Activated CD4-positive, alpha-beta T cell treated with anti-CD3 and anti-CD28 coated beads, Interleukin-2, amount 50 U/mL, for 48 hours (primary cell): ENCODE results near the gene TTLL11.
"Not testable (repeated sequence)": the region's sequence is repeated elsewhere in the genome, so short reads cannot be mapped to it uniquely, and the experiment has no call there.

Source experiments
- DNase-seq, 2 experiments: peaks; one replicate each; pipeline ENCODE4 v3.0.0-alpha.2; 2020

TTLL11 gene

DNA sequence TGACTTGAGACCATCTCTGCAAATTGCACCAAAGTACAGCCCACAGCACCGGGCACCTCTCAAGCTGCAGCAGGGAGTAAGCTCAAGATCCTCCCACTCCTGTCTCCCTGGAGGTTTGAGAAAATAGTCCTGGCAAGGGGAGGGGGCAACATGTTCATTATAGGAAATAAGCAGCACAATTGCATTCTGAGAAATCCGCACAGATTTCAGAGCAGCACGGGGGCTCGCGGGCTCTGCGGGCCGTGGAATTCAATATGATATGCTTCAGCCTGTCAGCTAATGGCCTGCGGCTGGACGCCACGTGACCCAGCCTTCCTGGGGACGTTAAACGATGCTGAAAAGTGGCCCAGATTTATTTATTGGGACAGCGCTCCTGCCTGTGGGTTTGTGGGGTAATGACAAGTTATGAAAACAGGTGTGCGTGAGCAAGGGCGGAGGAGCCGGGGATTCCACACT is 285.3 kb downstream of the TTLL11 start:
- no peak for DNase-seq

DNA sequence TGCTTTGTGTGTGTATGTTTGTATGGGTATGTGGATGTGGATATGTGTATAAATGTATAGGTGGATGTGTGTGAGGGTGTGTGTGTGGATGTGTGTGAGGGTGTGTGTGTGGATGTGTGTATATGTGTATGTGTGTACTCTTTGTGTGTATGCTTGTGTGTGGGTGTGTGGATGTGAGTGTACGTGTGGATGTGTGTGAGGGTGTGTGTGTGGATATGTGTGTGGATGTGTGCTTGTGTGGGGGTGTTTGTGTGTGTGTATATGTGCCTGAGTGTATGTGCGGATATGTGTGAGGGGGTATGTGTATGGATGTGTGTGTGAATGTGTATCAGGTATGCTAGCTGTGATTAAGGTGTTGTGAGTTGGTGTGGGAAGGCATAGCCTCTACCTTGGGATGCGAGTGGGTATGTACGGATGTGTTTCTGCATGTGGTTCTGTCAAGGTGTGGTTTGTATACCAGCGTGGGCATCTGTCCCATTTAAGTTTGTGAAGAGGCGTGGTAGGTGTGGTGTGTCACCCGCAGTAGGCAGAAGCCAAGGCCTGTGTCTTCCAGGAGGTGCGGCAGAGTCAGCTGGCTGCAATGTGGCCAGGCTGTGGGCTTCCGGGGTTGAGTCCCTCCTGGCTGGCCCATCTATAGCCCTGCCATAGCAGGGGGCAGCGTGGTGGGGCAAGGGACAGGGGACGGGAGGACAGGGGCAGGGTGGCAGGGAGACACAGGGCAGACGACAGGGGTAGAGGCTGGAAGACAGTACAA is 285.9 kb downstream of the TTLL11 start:
- no peak for DNase-seq

DNA sequence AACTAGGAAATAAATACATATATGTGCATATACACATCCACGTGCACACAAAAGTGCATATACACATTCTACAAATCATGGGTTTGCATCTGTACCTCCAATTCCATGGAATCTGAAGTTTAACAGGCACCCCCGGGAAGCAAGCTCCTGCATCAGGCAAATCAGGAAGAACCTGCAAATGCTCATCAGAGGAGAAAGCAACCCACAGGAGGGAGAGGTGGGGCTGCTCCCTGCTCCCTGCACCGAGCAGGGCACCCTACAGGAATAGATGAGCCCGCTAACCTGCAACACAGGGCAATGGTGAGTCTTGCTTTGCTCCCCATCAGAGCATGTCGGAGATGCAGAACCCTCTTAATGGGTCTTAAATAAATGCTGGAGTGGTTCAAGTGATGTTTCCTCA is 290.4 kb downstream of the TTLL11 start:
- no peak for DNase-seq

GRCh38 chr9:121801579-121801978 is 291.5 kb downstream of the TTLL11 start:
- no peak for DNase-seq

DNA sequence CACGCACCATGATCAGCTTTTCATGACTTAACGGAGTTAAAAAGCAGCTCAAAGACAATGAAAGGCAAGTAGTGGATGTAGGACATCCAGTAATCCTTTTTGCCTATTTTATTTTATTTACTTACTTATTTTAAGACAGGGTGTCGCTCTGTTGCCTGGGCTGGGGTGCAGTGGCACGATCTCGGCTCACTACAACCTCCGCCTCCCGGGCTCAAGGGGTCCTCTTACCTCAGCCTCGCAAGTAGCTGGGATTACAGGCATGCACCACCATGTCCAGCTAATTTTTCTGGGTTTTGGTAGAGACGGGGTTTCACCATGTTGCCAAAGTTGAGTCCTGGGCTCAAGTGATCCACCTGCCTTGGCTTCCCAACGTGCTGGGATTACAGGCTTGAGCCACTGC is 292.7 kb downstream of the TTLL11 start:
- no peak for DNase-seq

GRCh38 chr9:121798941-121799340 is 294.2 kb downstream of the TTLL11 start:
- no peak for DNase-seq

DNA sequence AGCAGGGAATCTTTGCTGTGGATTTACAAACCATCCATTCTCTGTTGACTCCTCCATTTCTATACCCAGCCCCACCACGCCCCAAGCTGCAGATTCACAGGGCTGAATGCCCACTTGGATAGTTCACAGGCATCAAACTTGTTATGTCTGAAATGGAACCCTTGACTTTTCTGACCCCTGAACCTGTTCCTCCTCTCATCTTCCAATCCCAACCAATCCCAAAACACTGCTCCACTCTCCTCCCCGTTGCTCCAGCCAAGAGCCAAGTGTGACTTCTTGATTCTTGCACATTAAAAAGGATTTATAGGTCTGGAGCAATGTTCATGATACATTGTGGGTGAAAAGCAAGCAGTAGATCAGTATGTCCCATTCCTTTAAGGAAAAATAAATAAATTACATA is 296.0 kb downstream of the TTLL11 start:
- DNase-seq: no peak

- DNase-seq: not testable (repeated sequence)
Observed at GRCh38 chr9:121794334-121794733, 298.8 kb downstream of the TTLL11 start.

- not testable (repeated sequence) for DNase-seq
Observed at GRCh38 chr9:121792476-121792875, 300.6 kb downstream of the TTLL11 start.

DNA sequence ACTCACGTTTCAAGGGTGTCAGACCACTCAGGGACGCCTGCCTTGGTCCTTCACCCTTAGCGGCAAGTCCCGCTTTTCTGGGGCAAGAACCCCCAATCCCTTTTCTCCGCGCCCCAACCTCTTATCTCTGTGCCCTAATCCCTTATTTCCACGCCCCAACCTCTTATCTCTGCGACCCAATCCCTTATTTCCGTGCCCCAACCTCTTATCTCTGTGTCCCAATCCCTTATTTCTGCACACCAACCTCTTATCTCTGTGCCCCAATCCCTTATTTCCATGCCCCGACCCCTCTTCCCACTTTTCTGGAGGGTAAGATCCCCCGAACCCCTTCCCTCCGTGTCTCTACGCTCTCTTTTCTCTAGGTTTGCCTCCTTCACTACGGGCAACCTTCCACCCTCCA is 302.3 kb downstream of the TTLL11 start:
- DNase-seq: no peak

DNA sequence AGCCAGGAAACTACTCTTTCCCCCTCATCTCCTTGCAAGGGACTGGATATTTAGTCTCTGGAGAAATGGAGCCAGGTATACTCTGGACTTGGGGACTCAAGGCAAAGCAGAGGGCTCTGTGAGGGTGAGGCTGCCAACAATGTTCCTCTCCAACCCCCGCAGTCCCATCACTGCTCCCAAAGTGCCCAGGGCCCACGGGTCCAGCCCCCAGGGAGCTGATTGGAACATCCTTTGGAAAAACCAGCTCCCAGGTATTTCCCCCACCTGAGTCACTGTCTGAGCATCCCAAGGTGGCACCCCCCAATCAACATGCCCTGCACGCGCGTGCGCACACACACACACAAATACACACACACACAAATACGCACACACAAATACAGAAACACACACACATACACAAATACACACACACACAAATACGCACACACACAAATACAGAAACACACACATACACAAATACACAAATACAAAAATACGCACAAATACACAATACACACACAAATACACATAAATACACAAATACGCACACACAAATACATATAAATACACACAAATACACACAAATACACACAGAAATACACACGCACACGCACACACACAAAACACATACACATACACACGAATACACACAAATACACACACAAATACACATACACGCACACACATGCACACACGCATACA is 304.3 kb downstream of the TTLL11 start:
- no peak for DNase-seq

DNA sequence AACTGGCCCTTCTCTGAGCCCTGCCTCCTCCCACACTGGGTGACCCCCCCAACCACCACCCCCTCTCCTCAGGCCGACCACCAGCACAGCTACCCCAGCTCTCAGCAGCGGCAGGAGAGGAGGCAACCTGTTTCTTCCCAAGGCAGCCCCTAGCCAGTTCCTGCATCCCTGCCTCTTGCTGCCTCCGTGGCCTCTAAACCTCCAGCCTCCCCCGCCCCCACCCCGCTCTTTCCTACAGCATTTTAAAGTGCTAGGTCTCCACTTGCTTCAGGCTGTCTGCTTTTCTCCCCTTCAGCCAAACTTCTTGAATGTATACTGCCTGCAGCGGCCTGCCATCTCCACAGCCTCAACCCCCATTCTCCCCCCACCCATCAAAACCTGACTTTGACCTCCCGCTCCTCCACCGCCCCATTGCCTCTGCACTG is 306.1 kb downstream of the TTLL11 start:
- no peak for DNase-seq

GRCh38 chr9:121786543-121786948 is 306.6 kb downstream of the TTLL11 start:
- no peak for DNase-seq

DNA sequence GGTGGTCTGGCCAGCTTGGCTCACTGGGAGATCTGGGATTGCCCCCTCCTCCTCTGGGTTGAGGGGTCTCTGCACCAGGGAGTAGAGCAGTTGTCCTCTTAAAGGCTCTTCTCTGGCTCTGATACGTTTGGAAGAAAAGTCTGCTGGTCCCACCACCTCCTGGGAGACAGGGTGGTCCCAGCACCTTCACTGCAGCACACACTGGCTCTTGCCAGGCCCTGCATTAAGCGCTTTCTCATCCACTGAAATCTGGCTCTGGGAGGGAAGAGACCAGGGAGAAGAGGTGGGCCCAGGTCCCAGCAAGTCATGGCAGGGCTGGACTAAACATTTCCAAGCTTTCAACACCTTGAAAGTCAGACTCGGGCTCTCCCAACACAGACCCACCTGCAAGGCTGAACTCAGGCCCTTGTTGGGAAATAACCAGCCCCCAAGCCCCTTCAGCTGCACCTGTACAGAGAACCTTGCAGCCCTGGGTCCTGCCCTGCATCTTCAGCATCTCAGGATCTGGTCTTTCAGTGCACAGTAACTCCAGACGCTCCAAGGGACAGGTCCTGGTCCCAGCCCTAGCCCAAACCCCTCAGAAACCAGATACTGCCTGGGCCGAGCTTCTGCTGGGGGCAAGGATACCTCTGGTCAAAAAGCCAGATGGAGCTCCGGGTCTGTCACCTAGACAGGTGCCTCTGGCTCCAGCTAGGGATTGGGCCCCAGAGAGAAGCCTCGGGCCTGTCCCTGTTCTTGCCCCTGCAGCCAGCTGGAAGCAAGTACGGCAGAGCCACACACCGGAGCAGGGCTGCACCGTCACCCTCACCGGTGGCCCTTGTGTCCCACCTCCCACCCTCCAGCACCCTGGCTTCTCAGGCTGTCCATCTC is 307.2 kb downstream of the TTLL11 start:
- no peak for DNase-seq

GRCh38 chr9:121784731-121785411 is 308.2 kb downstream of the TTLL11 start:
- DNase-seq: no peak

GRCh38 chr9:121783521-121784507 is 309.3 kb downstream of the TTLL11 start:
- DNase-seq: no peak

- no peak for DNase-seq
Observed at GRCh38 chr9:121783111-121783510, 310.0 kb downstream of the TTLL11 start.

- no peak for DNase-seq
Observed at GRCh38 chr9:121782514-121783110, 310.5 kb downstream of the TTLL11 start.

DNA sequence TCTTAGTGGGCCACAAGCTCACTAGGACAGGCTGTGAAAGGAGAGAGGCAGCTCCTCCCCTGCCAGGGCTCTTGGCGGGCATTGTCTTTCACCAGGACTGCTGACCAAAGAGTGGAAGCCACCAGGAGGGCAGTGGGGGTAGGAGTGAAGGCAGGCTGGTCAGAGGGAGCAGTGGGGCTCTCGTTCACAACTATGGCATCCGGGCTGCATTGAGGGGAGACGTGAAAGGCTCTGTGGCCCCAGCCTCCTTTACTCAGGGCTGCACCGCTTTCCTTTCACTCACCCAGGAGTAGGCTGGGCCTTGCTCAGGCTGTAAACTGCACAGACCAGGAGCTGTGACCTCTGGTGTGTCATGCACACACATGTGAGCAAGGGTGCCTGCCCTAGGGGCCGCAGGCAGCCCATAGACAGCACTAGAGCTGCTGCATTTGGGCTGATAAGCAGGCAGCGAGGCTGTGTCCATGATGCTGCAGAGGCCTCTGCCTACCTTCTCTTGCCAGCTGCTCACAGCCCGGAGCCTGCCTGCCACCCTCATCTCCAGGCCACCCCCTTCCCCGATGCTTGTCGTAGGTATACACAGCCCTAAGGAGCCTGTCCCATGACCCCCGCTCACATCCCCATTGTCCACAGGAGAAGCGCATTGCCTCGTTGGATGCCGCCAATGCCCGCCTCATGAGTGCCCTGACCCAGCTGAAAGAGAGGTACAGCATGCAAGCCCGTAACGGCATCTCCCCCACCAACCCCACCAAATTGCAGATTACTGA is 311.2 kb downstream of the TTLL11 start:
- no peak for DNase-seq

- DNase-seq: no peak
Observed at GRCh38 chr9:121781145-121781548, 312.0 kb downstream of the TTLL11 start.
